Right hindlimb (tissue), 1 donor: ENCODE measurements around the gene NSL1.
"Not testable (repeated sequence)": the region's sequence is repeated elsewhere in the genome, so short reads cannot be mapped to it uniquely, and the experiment has no call there.

Source experiments
- DNase-seq: peaks from one replicate; pipeline ENCODE4 v3.0.0-alpha.2; 2018

Gene NSL1

GRCh38 chr1:212746546-212746945, 45.0 kb downstream of the NSL1 start:
- DNase-seq: no peak

- no peak for DNase-seq
Measured at GRCh38 chr1:212745303-212745702, 46.3 kb downstream of the NSL1 start.

DNA sequence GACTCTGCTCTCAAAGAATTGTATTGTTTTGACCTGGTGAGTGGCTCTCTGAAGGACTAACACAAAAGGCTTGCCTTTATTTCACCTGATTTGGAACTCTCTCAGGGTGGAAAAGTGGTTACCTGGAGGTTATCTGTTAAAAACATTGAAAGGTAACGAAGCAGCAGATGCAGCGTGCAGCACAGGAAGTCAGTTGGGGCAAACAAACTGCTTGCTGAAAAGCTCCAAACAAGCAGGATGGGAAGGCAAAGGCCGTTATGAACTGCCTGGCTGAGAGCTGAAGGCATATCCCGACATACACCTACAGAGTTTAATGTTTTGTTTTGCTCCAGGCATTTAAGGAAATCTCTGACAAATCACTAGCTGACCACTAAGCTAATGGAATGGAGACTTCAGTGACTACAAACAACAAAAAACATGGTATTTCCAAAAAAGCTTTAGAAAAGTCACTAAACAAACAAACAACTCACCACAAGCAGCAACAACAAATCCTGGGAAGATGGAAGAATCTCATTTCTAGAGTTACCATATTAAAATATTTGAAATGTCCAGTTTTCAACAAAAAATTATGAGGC, 47.6 kb downstream of the NSL1 start:
- DNase-seq: no peak

GRCh38 chr1:212738330-212738729, 53.2 kb downstream of the NSL1 start:
- DNase-seq: no peak

GRCh38 chr1:212737559-212737958, 54.0 kb downstream of the NSL1 start:
- no peak for DNase-seq

GRCh38 chr1:212733109-212733508, 58.5 kb downstream of the NSL1 start:
- no peak for DNase-seq

- DNase-seq: no peak
Measured at GRCh38 chr1:212731630-212732029, 59.9 kb downstream of the NSL1 start.

DNA sequence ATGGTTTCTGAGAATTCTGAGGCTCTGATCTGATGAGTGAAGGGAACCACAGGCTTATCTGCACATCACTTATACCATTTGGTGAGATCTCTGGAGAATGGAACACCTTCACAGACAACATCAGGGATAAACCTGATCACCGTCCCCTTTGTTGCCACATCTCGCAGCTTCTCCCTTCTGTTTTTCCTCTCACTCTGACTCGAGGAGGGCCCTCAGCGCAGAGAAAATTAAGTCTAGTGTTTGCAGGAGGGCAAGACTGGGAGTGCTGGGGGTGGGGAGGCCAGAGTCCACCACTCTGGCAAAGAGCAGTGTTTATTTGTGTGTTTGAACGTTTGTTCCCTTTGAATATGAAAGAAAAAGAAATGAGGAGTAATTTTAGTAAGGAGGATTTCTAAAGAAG, 63.0 kb downstream of the NSL1 start:
- DNase-seq: no peak

DNA sequence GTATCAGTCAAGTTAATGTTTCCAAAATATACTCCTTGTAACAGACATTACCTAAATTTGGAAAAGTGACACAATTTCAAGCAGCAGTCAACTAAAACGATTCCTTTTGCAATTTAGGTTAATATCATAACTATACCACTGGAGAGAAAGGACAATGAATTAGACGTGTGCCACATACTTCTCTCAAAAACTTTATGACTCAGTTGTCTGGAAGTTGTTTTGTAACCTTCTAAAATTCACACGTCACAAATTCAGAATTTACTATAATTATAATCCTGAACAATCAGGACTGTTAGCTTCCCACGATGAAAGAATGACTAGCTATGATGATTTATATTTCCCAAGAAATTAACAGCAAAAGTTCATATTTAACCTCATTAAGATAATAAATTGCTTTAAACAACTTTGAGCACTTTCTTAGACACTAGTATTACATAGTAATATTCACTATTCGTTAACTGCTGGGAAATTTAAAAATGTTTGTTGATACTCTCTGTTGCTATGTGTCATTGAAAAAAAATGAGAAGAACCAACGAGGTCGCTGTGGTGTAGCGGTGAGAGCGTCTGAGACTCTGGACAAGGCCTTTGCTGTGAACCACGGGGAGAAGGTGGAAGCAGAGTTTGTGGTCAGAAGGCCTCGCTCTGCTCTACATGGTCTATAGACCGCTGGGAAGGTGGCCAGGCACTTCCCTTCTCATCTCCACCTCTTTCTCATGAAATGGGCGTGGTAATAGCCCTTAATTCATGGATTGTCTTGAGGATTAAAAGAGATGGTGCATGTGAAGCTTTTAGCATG, 64.0 kb downstream of the NSL1 start:
- DNase-seq: no peak

- DNase-seq: not testable (repeated sequence)
Measured at GRCh38 chr1:212724679-212725078, 66.9 kb downstream of the NSL1 start.

DNA sequence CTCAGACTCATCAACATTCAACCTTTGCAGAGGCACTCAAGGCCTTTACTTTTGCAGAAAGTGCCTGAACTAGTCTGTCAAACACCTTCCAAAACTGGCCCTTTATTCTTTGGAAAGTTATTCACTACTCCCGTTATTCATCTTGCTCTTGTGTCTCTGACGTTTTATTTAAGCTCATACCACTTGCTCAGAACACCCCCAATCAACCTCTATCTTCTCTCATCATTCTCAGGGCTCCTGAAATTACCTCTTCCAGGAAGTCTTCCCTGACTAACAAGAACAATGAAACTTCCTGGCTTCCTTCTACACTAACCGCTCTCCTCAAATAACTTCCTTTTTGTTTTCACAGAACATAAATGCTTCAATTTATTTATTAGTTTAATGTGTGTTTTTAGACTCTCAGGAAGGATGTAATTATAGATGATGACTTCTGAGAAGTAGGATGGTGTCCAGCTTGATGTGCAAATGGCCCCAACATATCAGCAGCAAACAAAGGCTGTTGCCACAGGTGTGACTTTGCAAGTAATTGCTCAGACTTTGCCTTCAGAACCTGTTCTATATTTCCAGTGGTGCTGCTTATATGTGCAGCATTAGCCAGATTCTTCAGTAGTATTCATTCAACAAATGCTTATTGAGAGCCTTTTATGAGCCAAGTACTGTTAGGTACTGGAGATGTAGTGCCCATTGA, 69.2 kb downstream of the NSL1 start:
- no peak for DNase-seq

- DNase-seq: no peak
Measured at GRCh38 chr1:212721388-212722247, 70.0 kb downstream of the NSL1 start.

- no peak for DNase-seq
Measured at GRCh38 chr1:212719633-212720032, 71.9 kb downstream of the NSL1 start.

DNA sequence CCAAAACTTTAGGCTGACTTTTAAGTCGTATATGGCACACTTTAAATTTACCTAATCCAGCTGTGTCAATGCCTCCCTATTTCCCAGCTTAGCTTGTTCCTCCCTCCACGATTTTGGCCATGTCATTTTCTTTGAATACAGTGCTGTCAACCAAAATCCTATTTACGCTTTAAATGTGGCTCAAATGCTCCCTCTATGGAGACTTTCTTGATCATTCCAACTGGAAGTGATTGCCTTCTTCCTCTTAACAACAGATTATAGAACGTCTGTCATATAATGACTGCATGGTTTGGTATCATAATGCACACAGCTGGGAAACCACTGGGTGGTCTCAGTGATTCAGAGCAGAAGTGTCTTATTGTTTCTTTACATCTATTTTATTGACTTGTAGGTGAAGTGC, 73.1 kb downstream of the NSL1 start:
- no peak for DNase-seq

GRCh38 chr1:212716161-212716560, 75.4 kb downstream of the NSL1 start:
- DNase-seq: no peak

- DNase-seq: no peak
Measured at GRCh38 chr1:212713465-212714136, 78.0 kb downstream of the NSL1 start.

- DNase-seq: no peak
Measured at GRCh38 chr1:212712451-212713303, 78.9 kb downstream of the NSL1 start.

GRCh38 chr1:212711974-212712373, 79.6 kb downstream of the NSL1 start:
- DNase-seq: not testable (repeated sequence)

DNA sequence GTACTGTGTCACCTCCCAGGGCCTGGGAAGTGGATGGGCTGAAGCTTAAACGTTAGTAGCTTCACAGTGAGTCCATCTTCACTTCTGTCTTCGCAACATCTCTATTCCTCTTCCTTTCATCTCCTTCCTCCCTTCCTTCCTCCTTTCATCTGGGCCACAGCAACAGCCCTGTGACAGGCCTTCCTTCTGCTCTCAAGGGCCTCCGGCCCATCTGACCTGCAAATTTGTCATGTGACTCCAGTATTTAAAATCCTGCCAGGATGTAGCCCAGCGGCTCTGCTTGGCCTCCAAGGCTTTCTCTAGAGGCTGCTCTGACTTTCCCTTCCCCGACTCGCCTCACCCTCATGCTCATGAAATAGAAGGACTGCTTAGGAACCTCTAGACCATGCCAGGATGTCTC, 81.0 kb downstream of the NSL1 start:
- DNase-seq: no peak

GRCh38 chr1:212703991-212704564, 87.5 kb downstream of the NSL1 start:
- DNase-seq: no peak

DNA sequence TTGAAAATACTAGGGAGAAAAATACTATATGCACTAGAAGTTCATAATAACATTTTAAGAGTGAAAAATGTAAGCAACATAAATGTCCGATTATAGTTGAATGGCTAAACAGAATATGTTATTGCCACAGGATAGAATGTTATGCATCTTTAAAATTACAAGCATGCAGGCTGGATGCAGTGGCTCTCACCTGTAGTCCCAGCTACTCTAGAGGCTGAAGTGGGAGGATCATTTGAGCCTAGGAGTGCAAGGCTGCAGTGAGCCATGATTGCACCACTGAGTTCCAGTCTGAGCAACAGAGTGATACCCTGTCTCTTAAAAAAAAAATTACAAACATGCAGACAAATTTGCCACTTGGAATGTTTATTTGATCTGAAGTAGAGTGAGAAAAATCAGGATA, 88.9 kb downstream of the NSL1 start:
- DNase-seq: no peak
